ENCODE results near the gene MAP3K13. TPM values are rescaled to one million over a fixed set of nuclear protein-coding genes. Genes with fewer than 3 reads are reported as not detected.
"Not testable (repeated sequence)": the region's sequence is repeated elsewhere in the genome, so short reads cannot be mapped to it uniquely, and the experiment has no call there.

Gene MAP3K13
- polyA plus RNA-seq, 1 donor (not counting 4 experiments of a cell fraction or from before 2014, with no cell fraction given): 23.0 TPM

DNA sequence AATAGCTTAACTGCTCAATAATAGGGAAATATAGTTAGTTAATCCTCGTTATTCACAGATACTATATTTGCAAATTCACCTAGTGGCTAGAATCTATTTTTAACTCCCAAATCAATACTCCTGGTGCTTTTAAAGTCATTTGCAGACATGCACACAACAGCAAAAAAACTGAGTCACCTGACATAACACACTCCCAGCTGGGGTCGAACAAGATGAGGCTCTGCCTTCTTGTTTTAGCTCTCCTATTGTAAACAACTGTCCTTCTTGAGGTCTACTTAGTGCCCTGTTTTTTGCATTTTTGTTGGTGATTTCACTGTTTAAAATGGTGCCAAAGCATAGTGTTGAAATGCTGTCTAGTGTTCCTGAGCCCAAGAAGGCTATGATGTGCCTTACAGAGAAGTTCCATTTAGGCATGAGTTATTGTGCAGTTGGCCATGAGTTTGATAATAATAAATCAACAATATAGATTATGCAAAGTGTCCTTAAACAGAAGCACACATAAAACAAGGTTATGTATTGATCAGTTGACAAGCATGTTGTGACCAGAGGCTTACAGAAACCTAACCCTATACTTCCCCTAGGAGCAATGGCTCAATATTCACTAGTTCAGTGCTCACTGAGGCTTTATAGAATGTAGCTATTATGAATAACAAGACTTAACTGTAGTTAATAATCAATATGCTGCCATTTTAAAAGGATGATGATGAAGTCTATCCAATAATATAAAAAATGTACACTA lies 18.6 kb downstream of the MAP3K13 start:
- Histone ChIP-seq H3K27ac (ENCODE audit: control insufficient read depth, insufficient read depth, low read length) (no peak overlapping the region), H3K4me3 (ENCODE audit: control insufficient read depth in 2 of 3, extremely low read depth in 1 of 3, insufficient read depth in 2 of 3, low read depth in 1 of 3, low read length in 3 of 3) (no peak overlapping the region), H2AFZ (ENCODE audit: control insufficient read depth, low read length) (no peak overlapping the region), H3K79me2 (ENCODE audit: control insufficient read depth, insufficient read depth, low read length) (no peaks in the 10 kb centered on the region), H3K9me1 (ENCODE audit: control insufficient read depth, extremely low read depth, insufficient read depth, low read length) (no peaks in the 10 kb centered on the region), H3K9me3 (ENCODE audit: control insufficient read depth, low read depth, low read length) (no peaks in the 10 kb centered on the region), H4K20me1 (ENCODE audit: control insufficient read depth, extremely low read depth, insufficient read depth, low read length) (no peaks in the 10 kb centered on the region), H3K4me2 (ENCODE audit: control insufficient read depth, extremely low read depth, insufficient read depth, low read depth, low read length) (no peak overlapping the region), H3K4me1 (ENCODE audit: control insufficient read depth, extremely low read depth, insufficient read depth, low read length) (no peaks in the 10 kb centered on the region), H3K27me3 (ENCODE audit: control insufficient read depth, extremely low read depth, insufficient read depth, low read length) (no peaks in the 10 kb centered on the region), H3K9ac (ENCODE audit: control insufficient read depth, extremely low read depth, insufficient read depth, low read length) (no peak overlapping the region), H3K36me3 (ENCODE audit: control insufficient read depth in 2 of 2, extremely low read depth in 1 of 2, insufficient read depth in 2 of 2, low read length in 2 of 2) (no peaks in the 10 kb centered on the region)
- DNase-seq (ENCODE audit: low read depth, low spot score) (no peak), FAIRE-seq (no peak)
- dilution Hi-C loops (cut with MboI; ENCODE audit: extremely low pct_ligation_motif_present, low sequenced_read_pairs): no loop called here
- no peak for TF ChIP-seq EZH2 (IDR thresholded peaks at IDR 0.05; ENCODE audit: low read length)

DNA sequence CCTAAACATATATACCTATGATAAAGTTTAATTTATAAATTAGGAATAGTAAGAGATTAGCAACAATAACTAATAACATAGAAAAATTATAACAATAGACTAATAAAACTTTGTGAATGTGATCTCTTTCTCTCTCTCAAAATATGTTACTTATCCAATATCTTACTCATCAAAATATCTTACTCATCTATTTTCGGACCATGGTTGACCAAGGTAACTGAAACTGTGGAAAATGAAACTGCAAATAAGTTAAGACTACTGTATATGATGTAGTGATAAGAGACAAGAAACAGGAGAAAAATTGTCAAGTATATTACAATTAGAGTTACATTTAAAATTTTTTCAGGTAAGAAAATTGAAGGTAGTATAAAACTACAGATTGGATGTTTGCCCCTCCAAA lies 19.2 kb downstream of the MAP3K13 start:
- Histone ChIP-seq H3K9me1 (ENCODE audit: control insufficient read depth, extremely low read depth, insufficient read depth, low read length) (no peaks in the 10 kb centered on the region), H3K4me1 (ENCODE audit: control insufficient read depth, extremely low read depth, insufficient read depth, low read length) (no peaks in the 10 kb centered on the region), H3K9me3 (ENCODE audit: control insufficient read depth, low read depth, low read length) (no peaks in the 10 kb centered on the region), H3K79me2 (ENCODE audit: control insufficient read depth, insufficient read depth, low read length) (no peaks in the 10 kb centered on the region), H4K20me1 (ENCODE audit: control insufficient read depth, extremely low read depth, insufficient read depth, low read length) (no peaks in the 10 kb centered on the region), H3K27ac (ENCODE audit: control insufficient read depth, insufficient read depth, low read length) (no peak overlapping the region), H3K27me3 (ENCODE audit: control insufficient read depth, extremely low read depth, insufficient read depth, low read length) (no peaks in the 10 kb centered on the region), H3K36me3 (ENCODE audit: control insufficient read depth in 2 of 2, extremely low read depth in 1 of 2, insufficient read depth in 2 of 2, low read length in 2 of 2) (no peaks in the 10 kb centered on the region), H3K9ac (ENCODE audit: control insufficient read depth, extremely low read depth, insufficient read depth, low read length) (no peak overlapping the region), H3K4me2 (ENCODE audit: control insufficient read depth, extremely low read depth, insufficient read depth, low read depth, low read length) (no peak overlapping the region), H3K4me3 (ENCODE audit: control insufficient read depth in 2 of 3, extremely low read depth in 1 of 3, insufficient read depth in 2 of 3, low read depth in 1 of 3, low read length in 3 of 3) (no peak overlapping the region), H2AFZ (ENCODE audit: control insufficient read depth, low read length) (no peak overlapping the region)
- TF ChIP-seq, protein P1, sequence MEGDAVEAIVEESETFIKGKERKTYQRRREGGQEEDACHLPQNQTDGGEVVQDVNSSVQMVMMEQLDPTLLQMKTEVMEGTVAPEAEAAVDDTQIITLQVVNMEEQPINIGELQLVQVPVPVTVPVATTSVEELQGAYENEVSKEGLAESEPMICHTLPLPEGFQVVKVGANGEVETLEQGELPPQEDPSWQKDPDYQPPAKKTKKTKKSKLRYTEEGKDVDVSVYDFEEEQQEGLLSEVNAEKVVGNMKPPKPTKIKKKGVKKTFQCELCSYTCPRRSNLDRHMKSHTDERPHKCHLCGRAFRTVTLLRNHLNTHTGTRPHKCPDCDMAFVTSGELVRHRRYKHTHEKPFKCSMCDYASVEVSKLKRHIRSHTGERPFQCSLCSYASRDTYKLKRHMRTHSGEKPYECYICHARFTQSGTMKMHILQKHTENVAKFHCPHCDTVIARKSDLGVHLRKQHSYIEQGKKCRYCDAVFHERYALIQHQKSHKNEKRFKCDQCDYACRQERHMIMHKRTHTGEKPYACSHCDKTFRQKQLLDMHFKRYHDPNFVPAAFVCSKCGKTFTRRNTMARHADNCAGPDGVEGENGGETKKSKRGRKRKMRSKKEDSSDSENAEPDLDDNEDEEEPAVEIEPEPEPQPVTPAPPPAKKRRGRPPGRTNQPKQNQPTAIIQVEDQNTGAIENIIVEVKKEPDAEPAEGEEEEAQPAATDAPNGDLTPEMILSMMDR (optimal IDR thresholded peaks at IDR 0.05 in 1 of 3, IDR thresholded peaks at IDR 0.05 in 1 of 3, conservative IDR thresholded peaks at IDR 0.05 in 1 of 3; ENCODE audit: extremely low read depth in 1 of 3, insufficient read depth in 2 of 3, low read length in 3 of 3): no peak
- TF ChIP-seq EZH2 (IDR thresholded peaks at IDR 0.05; ENCODE audit: low read length): no peak
- dilution Hi-C loops (cut with MboI; ENCODE audit: extremely low pct_ligation_motif_present, low sequenced_read_pairs): no loop called here
- no peak for FAIRE-seq
- no peak for DNase-seq (ENCODE audit: low read depth, low spot score)

DNA sequence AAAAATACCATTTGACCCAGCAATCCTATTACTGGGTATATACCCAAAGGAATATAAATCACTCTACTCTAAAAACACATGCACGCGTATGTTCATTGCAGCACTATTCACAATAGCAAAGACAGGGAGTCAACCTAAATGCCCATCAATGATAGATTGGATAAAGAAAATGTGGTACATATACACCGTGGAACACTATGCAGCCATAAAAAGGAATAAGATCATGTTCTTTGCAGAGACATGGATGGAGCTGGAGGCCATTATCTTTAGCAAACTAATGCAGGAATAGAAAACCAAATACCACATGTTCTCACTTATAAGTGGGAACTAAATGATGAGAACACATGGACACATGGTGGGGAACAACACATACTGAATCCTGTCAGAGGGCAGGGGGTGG lies 23.6 kb downstream of the MAP3K13 start:
- H3K4me1 ChIP-seq (ENCODE audit: control insufficient read depth, extremely low read depth, insufficient read depth, low read length); FAIRE-seq; H3K27me3 ChIP-seq (ENCODE audit: control insufficient read depth, extremely low read depth, insufficient read depth, low read length); H3K36me3 ChIP-seq (ENCODE audit: control insufficient read depth in 2 of 2, extremely low read depth in 1 of 2, insufficient read depth in 2 of 2, low read length in 2 of 2); H3K4me2 ChIP-seq (ENCODE audit: control insufficient read depth, extremely low read depth, insufficient read depth, low read depth, low read length); dilution Hi-C loops (cut with MboI; ENCODE audit: extremely low pct_ligation_motif_present, low sequenced_read_pairs); H3K4me3 ChIP-seq (ENCODE audit: control insufficient read depth in 2 of 3, extremely low read depth in 1 of 3, insufficient read depth in 2 of 3, low read depth in 1 of 3, low read length in 3 of 3); H3K27ac ChIP-seq (ENCODE audit: control insufficient read depth, insufficient read depth, low read length); H3K9ac ChIP-seq (ENCODE audit: control insufficient read depth, extremely low read depth, insufficient read depth, low read length); H2AFZ ChIP-seq (ENCODE audit: control insufficient read depth, low read length); DNase-seq (ENCODE audit: low read depth, low spot score); H3K9me3 ChIP-seq (ENCODE audit: control insufficient read depth, low read depth, low read length); H4K20me1 ChIP-seq (ENCODE audit: control insufficient read depth, extremely low read depth, insufficient read depth, low read length); H3K79me2 ChIP-seq (ENCODE audit: control insufficient read depth, insufficient read depth, low read length); H3K9me1 ChIP-seq (ENCODE audit: control insufficient read depth, extremely low read depth, insufficient read depth, low read length): not testable (repeated sequence)
